Left lung (tissue), 10 donors: ENCODE results near the gene PSENEN. TPM values are rescaled to one million over a fixed set of nuclear protein-coding genes. Genes with fewer than 3 reads are reported as not detected.

Source experiments
- ATAC-seq: fragments of 200-7000 bp; cut with Tn5 transposase; one replicate; pipeline ENCODE4 v1.9.1; 2020; ENCODE audit warnings: moderate library complexity
- DNase-seq, 4 donors: peaks; one replicate each; pipeline ENCODE4 v3.0.0-alpha.2; 2013 to 2020
- H3K27ac ChIP-seq, 2 donors: fragments of 200-600 bp; sonication (generic) in 1 of 2; one replicate each; pipeline versions ENCODE4 v1.5.0 to v1.8.0; 2020 to 2021
- H3K27me3 ChIP-seq, 2 donors: fragments of 200-600 bp; sonication (generic) in 1 of 2; one replicate each; pipeline versions ENCODE4 v1.5.0 to v1.8.0; 2020 to 2021
- H3K36me3 ChIP-seq, 2 donors: fragments of 200-600 bp; sonication (generic) in 1 of 2; one replicate each; pipeline versions ENCODE4 v1.5.0 to v1.8.0; 2020 to 2021
- H3K4me1 ChIP-seq, 2 donors: fragments of 200-600 bp; one replicate each; pipeline ENCODE4 v1.8.0; 2021
- H3K4me3 ChIP-seq, 2 donors: fragments of 200-600 bp; sonication (generic) in 1 of 2; one replicate each; pipeline versions ENCODE4 v1.5.0 to v1.8.0; 2020 to 2021; ENCODE audit warnings: mild to moderate bottlenecking in 1 of 2
- H3K9me3 ChIP-seq, 2 donors: fragments of 200-600 bp; sonication (generic) in 1 of 2; one replicate each; pipeline versions ENCODE4 v1.5.0 to v1.8.0; 2020 to 2021
- CTCF ChIP-seq, 2 donors: fragments of 200-600 bp; sonication (generic) in 1 of 2; IDR thresholded peaks; one replicate each; pipeline versions ENCODE4 v1.5.0 to v1.8.0; 2021; ENCODE audit warnings: antibody characterized with exemption in 2 of 2
- intact Hi-C, 2 donors: fragments of 100-400 bp; cut with DNase I; formaldehyde crosslinking; loops; one replicate each; pipeline versions ENCODE4 v1.11.2 to v1.14.2; 2022
- polyA plus RNA-seq, 6 donors: library from polyadenylated mRNA; unstranded; fragments of 120-200 nt; gene quantifications; one replicate each; pipeline ENCODE4 v1.2.1, GENCODE V29; 2013; ENCODE audit not compliant: insufficient read length in 6 of 6
- total RNA-seq, 2 donors: library from RNA; stranded (reverse); fragmentation: NEBNext Ultra II Directional; extraction: Animal tissue kit (Norgen Biotek cat#: 25700); gene quantifications; one replicate each; pipeline ENCODE4 v1.2.1, GENCODE V29; 2021
- donor health status: DM: no; HTN: yes; CAD: no.
- donor health status: DM: no; HTN: no; CAD: no.

The PSENEN gene
- total and polyA plus RNA-seq, 8 donors: 39.6 to 90.3 (median 50.6) TPM

GRCh38 chr19:35714601-35715354, 30.7 kb upstream of the PSENEN start:
- Histone ChIP-seq H3K36me3 (peaks cover 0 to 3% of the 10 kb centered on the region in 2 donors), H3K4me1 (peaks cover 12 to 32% of the 10 kb centered on the region in 2 donors), H3K27ac (no peak overlapping the region), H3K9me3 (no peaks in the 10 kb centered on the region), H3K27me3 (peaks cover 0 to 10% of the 10 kb centered on the region in 2 donors), H3K4me3 (no peak overlapping the region)
- DNase-seq (no peak), ATAC-seq (no peak)
- TF ChIP-seq CTCF (IDR thresholded peaks at IDR 0.05): no peak
- intact Hi-C loops: no loop called here

GRCh38 chr19:35715355-35715809, 30.1 kb upstream of the PSENEN start:
- DNase-seq: no peak
- Histone ChIP-seq H3K4me1 (peaks cover 12 to 37% of the 10 kb centered on the region in 2 donors), H3K27me3 (peaks cover 0 to 4% of the 10 kb centered on the region in 2 donors), H3K27ac (no peak overlapping the region), H3K9me3 (no peaks in the 10 kb centered on the region), H3K36me3 (peaks cover 0 to 9% of the 10 kb centered on the region in 2 donors), H3K4me3 (peak overlapping the region in 1 of 2 donors; percentile 95)
- no peak for TF ChIP-seq CTCF (IDR thresholded peaks at IDR 0.05)
- intact Hi-C loops: no loop called here
- no peak for ATAC-seq

GRCh38 chr19:35715981-35716800, 29.3 kb upstream of the PSENEN start:
- Histone ChIP-seq H3K27me3 (no peaks in the 10 kb centered on the region), H3K4me1 (peaks cover 12 to 37% of the 10 kb centered on the region in 2 donors), H3K36me3 (peaks cover 0 to 17% of the 10 kb centered on the region in 2 donors), H3K4me3 (peak overlapping the region; percentile 58 to 95), H3K27ac (peak overlapping the region; percentile 83 to 90), H3K9me3 (no peaks in the 10 kb centered on the region)
- intact Hi-C loops: no loop called here
- TF ChIP-seq CTCF (IDR thresholded peaks at IDR 0.05): no peak
- DNase-seq: peak in 2 of 4 donors; percentile 72 to 92
- ATAC-seq: peak; percentile 47

GRCh38 chr19:35716801-35717664, 28.4 kb upstream of the PSENEN start:
- intact Hi-C loops: no loop called here
- Histone ChIP-seq H3K36me3 (peaks cover 0 to 25% of the 10 kb centered on the region in 2 donors), H3K4me1 (peaks cover 12 to 37% of the 10 kb centered on the region in 2 donors), H3K27me3 (no peaks in the 10 kb centered on the region), H3K9me3 (no peaks in the 10 kb centered on the region), H3K27ac (peak overlapping the region; percentile 83 to 90), H3K4me3 (peak overlapping the region; percentile 58 to 95)
- DNase-seq (peak; percentile 83 to 97 (median 96)), ATAC-seq (peak; percentile 93)
- peak; percentile 92 to 94 for TF ChIP-seq CTCF (IDR thresholded peaks at IDR 0.05)
